HG03457 (cell line): ENCODE measurements around the gene ZNF701.

Experiments used
- ATAC-seq: cut with Tn5 transposase; IDR thresholded peaks from one replicate; pipeline ENCODE4 v1.9.1; 2021; ENCODE audit warnings: moderate number of reproducible peaks; ENCODE audit not compliant: unreplicated experiment

The ZNF701 gene

DNA sequence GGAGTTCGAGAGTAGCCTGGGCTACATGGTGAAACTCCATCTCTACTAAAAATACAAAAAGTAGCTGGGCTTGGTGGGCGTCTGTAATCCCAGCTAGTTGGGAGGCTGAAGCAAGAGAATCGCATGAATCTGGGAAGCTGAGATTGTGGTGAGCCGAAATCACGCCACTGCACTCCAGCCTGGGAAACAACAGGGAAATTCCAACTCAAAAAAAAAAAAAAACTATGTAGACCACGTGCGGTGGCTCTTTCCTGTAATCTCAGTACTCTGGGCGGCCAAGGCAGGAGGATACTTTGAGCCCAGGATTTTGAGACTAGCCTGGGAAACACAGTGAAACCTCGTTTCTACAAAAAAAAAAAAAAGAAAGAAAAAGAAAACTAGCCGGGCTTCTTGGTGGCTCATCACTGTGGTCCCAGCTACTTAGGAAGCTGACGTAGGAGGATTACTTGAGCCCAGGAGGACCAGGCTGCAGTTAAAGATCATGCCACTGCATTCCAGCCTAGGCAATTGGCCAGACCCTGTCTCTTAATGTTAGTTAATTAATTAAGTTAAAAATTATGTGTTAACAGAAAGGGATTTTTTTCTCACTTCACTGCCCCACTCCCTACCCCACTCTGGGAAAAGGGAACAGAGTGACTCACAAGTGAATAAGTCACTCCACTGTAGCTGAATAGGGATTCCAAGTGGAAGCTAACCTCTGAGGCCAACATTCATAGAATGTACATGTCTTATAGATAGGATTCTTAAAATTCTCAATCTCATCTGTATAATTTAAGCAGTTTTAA is 65.9 kb downstream of the ZNF701 start:
- no peak for ATAC-seq
